Neural progenitor cell (in vitro differentiated cells): ENCODE data around the gene GTF3C2. TPM values are rescaled to one million over a fixed set of nuclear protein-coding genes. Genes with fewer than 3 reads are reported as not detected.

Experiments used
- DNase-seq: peaks from one replicate; pipeline ENCODE4 v3.0.0-alpha.2; 2016; ENCODE audit warnings: low spot score
- H2AFZ ChIP-seq: fragments of 200-600 bp; sonication (generic); replicated peaks from 2 replicates; pipeline ENCODE4 v1.6.1; 2016; ENCODE audit warnings: antibody characterized with exemption
- H3F3A ChIP-seq: fragments of 200-600 bp; sonication (generic); 2 replicates; pipeline ENCODE4 v1.6.1; 2016; ENCODE audit warnings: antibody characterized with exemption, low read depth
- H3K27ac ChIP-seq: fragments of 200-600 bp; sonication (generic); 2 replicates; pipeline ENCODE4 v1.5.1; 2016; ENCODE audit warnings: mild to moderate bottlenecking
- H3K27me3 ChIP-seq: fragments of 200-600 bp; sonication (generic); 2 replicates; pipeline ENCODE4 v1.6.1; 2016; ENCODE audit warnings: mild to moderate bottlenecking, moderate library complexity
- H3K36me3 ChIP-seq: fragments of 200-600 bp; sonication (generic); 2 replicates; pipeline ENCODE4 v1.5.1; 2016
- H3K4me1 ChIP-seq: fragments of 200-600 bp; sonication (generic); 2 replicates; pipeline ENCODE4 v1.6.1; 2016; ENCODE audit warnings: mixed run types
- H3K4me2 ChIP-seq: fragments of 200-600 bp; sonication (generic); 2 replicates; pipeline ENCODE4 v1.6.1; 2016
- H3K4me3 ChIP-seq: fragments of 200-600 bp; sonication (generic); 2 replicates; pipeline ENCODE4 v1.5.1; 2016
- H3K79me2 ChIP-seq: fragments of 200-600 bp; sonication (generic); 2 replicates; pipeline ENCODE4 v1.6.1; 2016; ENCODE audit warnings: low read depth
- H3K9ac ChIP-seq: fragments of 200-600 bp; sonication (generic); 2 replicates; pipeline ENCODE4 v1.6.1; 2016
- H3K9me3 ChIP-seq: fragments of 200-600 bp; sonication (generic); 2 replicates; pipeline ENCODE4 v1.5.1; 2016; ENCODE audit warnings: low read depth
- H4K20me1 ChIP-seq: fragments of 200-600 bp; sonication (generic); 2 replicates; pipeline ENCODE4 v1.6.1; 2016; ENCODE audit warnings: low read depth
- H3K27ac Mint-ChIP-seq: 3 replicates; pipeline ENCODE4 v1.8.0; 2021; ENCODE audit warnings: mixed read lengths
- H3K27me3 Mint-ChIP-seq: 2 replicates; pipeline ENCODE4 v1.8.0; 2022; ENCODE audit warnings: low read depth, mild to moderate bottlenecking, inconsistent platforms, moderate library complexity, mixed read lengths; ENCODE audit not compliant: insufficient read depth
- H3K36me3 Mint-ChIP-seq: 3 replicates; pipeline ENCODE4 v1.8.0; 2021; ENCODE audit warnings: mixed read lengths
- H3K4me1 Mint-ChIP-seq: 3 replicates; pipeline ENCODE4 v1.8.0; 2021; ENCODE audit warnings: mixed read lengths
- H3K4me3 Mint-ChIP-seq: 3 replicates; pipeline ENCODE4 v1.8.0; 2021; ENCODE audit warnings: mild to moderate bottlenecking, moderate library complexity, mixed read lengths
- H3K9me3 Mint-ChIP-seq: 3 replicates; pipeline ENCODE4 v1.8.0; 2020; ENCODE audit warnings: mixed read lengths
- EZH2 ChIP-seq: fragments of 200-600 bp; sonication (generic); IDR thresholded peaks from 2 replicates; pipeline ENCODE4 v1.6.1; 2017; ENCODE audit warnings: antibody characterized with exemption, mild to moderate bottlenecking, moderate library complexity
- EZH2phosphoT487 ChIP-seq: fragments of 200-600 bp; sonication (generic); IDR thresholded peaks from 2 replicates; pipeline ENCODE4 v1.6.1; 2017; ENCODE audit warnings: antibody characterized with exemption
- total RNA-seq: library from RNA; depleted of rRNA; stranded (reverse); fragments of >200 nt; gene quantifications from 2 replicates; pipeline ENCODE4 v1.2.3, GENCODE V29; 2015; ENCODE audit warnings: low replicate concordance
- TF ChIP-seq, protein P1 (sequence below): fragments of 200-600 bp; sonication (generic); IDR thresholded peaks from 2 replicates; pipeline ENCODE4 v1.5.1; 2017; ENCODE audit warnings: antibody characterized with exemption, mild to moderate bottlenecking

Gene GTF3C2
- total RNA-seq, 1 donor from 2014 or later, result 57.3 TPM

DNA sequence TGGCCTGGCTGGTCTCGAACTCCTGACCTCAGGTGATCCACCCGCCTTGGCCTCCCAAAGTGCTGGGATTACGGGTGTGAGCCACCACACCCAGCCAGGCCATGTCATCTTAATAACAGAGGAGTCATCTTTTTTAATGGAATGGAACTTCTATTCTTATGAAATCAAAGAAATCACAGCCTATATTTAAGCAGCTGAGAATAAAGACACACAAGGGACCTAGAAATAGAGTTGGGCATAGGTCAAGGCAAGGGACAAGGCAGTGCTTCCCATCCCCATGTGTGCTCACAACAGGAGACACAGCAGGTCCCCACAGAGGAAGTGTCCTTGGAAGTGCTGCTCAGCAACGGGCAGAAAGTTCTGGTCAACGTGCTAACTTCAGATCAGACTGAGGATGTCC lies 17.0 kb upstream of the GTF3C2 start:
- no peaks in the 10 kb centered on the region for H3K9me3 Mint-ChIP-seq
- no peak overlapping the region for H3K27ac ChIP-seq
- H2AFZ ChIP-seq, result no peak overlapping the region
- peaks cover 11% of the 10 kb centered on the region for H3K4me1 ChIP-seq
- H3K27ac Mint-ChIP-seq, result no peak overlapping the region
- H3K9me3 ChIP-seq, result no peaks in the 10 kb centered on the region
- peaks cover 23% of the 10 kb centered on the region for H4K20me1 ChIP-seq
- DNase-seq, result no peak
- H3K4me2 ChIP-seq, result no peak overlapping the region
- H3K4me3 Mint-ChIP-seq, result peak overlapping the region; percentile 48
- no peaks in the 10 kb centered on the region for H3K27me3 ChIP-seq
- peaks cover 29% of the 10 kb centered on the region for H3K36me3 Mint-ChIP-seq
- peaks cover 46% of the 10 kb centered on the region for H3K79me2 ChIP-seq
- no peak for TF ChIP-seq EZH2
- no peak for TF ChIP-seq EZH2phosphoT487
- TF ChIP-seq, protein P1, sequence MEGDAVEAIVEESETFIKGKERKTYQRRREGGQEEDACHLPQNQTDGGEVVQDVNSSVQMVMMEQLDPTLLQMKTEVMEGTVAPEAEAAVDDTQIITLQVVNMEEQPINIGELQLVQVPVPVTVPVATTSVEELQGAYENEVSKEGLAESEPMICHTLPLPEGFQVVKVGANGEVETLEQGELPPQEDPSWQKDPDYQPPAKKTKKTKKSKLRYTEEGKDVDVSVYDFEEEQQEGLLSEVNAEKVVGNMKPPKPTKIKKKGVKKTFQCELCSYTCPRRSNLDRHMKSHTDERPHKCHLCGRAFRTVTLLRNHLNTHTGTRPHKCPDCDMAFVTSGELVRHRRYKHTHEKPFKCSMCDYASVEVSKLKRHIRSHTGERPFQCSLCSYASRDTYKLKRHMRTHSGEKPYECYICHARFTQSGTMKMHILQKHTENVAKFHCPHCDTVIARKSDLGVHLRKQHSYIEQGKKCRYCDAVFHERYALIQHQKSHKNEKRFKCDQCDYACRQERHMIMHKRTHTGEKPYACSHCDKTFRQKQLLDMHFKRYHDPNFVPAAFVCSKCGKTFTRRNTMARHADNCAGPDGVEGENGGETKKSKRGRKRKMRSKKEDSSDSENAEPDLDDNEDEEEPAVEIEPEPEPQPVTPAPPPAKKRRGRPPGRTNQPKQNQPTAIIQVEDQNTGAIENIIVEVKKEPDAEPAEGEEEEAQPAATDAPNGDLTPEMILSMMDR, result no peak
- no peak overlapping the region for H3K9ac ChIP-seq
- H3F3A ChIP-seq, result peaks cover 24% of the 10 kb centered on the region
- H3K4me3 ChIP-seq, result no peak overlapping the region
- peaks cover 12% of the 10 kb centered on the region for H3K27me3 Mint-ChIP-seq
- peaks cover 21% of the 10 kb centered on the region for H3K4me1 Mint-ChIP-seq
- H3K36me3 ChIP-seq, result peaks cover 2% of the 10 kb centered on the region

DNA sequence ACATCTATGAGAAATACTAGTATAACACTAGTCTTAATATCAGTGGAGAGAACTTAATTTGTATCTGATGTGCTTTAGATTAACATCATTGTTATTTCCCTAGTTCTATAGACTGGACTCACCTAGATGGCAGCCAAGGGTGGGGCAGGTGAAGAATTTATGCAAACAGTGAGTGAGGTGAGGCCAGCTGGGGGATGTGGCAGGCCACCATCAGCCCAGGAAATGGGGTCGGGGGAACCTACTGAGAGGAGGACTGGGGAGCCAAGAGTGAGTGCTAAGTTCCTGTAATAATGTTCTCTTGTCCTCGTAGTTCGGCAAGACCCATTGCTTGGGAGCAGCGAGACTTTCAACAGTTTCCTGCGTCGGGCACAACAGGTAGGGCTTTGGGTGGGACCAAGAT lies 16.4 kb upstream of the GTF3C2 start:
- no peaks in the 10 kb centered on the region for H3K9me3 Mint-ChIP-seq
- no peak overlapping the region for H3K4me2 ChIP-seq
- peaks cover 22% of the 10 kb centered on the region for H3F3A ChIP-seq
- H3K4me3 ChIP-seq, result no peak overlapping the region
- TF ChIP-seq EZH2 (no peak), EZH2phosphoT487 (no peak)
- TF ChIP-seq, protein P1, result no peak
- no peaks in the 10 kb centered on the region for H3K9me3 ChIP-seq
- no peaks in the 10 kb centered on the region for H3K27me3 ChIP-seq
- peaks cover 4% of the 10 kb centered on the region for H3K36me3 ChIP-seq
- peak overlapping the region; percentile 35 for H3K4me3 Mint-ChIP-seq
- no peak overlapping the region for H3K27ac Mint-ChIP-seq
- DNase-seq, result no peak
- H3K27me3 Mint-ChIP-seq, result peaks cover 12% of the 10 kb centered on the region
- no peak overlapping the region for H3K27ac ChIP-seq
- H3K79me2 ChIP-seq, result peaks cover 45% of the 10 kb centered on the region
- peaks cover 11% of the 10 kb centered on the region for H3K4me1 ChIP-seq
- H4K20me1 ChIP-seq, result peaks cover 23% of the 10 kb centered on the region
- H2AFZ ChIP-seq, result no peak overlapping the region
- H3K9ac ChIP-seq, result no peak overlapping the region
- H3K4me1 Mint-ChIP-seq, result peaks cover 22% of the 10 kb centered on the region
- peaks cover 29% of the 10 kb centered on the region for H3K36me3 Mint-ChIP-seq

DNA sequence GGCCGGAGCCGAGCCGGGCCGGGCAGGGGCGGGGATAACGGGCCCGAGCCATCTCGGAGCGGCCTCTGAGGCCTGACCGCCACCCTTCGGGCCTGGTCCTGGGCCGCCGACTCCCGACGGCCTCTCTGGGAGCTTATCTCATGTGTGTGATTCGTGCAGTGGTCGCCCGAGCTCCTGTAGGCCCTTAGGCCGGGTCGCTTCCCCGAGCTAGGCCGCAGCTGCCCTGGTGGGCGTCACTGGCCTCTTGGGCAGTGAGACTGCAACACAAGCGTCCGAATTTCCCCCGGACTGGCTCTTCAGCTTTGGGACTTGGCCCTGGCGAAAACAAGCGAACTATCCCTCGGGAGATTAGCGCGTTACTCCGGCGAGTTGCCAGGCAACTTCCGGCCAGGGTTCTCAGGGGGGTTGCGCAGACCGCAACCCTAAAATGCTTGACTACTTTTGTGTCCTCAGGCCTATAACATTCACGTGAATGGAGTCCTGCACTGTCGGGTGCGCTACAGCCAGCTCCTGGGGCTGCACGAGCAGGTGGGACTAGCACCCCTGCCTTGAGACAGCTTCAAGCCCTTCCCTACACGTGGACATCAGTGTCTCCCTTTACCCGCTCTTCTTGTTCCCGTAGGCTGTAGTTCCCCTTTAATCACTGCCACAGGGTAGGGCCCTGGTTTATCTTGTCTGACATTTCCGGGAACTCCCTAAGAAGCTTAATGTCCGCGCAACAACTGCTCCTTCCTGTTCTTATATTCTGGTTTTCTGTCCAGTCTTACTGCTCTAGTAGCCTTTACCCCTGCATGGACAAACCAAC lies 14.5 kb upstream of the GTF3C2 start:
- peaks cover 19% of the 10 kb centered on the region for H3K4me1 Mint-ChIP-seq

More for the DNA sequence above, 14.5 kb upstream of the GTF3C2 start:
- Histone ChIP-seq H4K20me1 (peaks cover 23% of the 10 kb centered on the region), H3K27ac (no peak overlapping the region), H3K4me3 (peak overlapping the region; percentile 84), H3K9ac (peak overlapping the region; percentile 95), H2AFZ (peak overlapping the region; percentile 37), H3F3A (peaks cover 12% of the 10 kb centered on the region), H3K79me2 (peaks cover 48% of the 10 kb centered on the region), H3K4me2 (peak overlapping the region; percentile 78), H3K36me3 (peaks cover 4% of the 10 kb centered on the region), H3K4me1 (peaks cover 11% of the 10 kb centered on the region), H3K9me3 (no peaks in the 10 kb centered on the region), H3K27me3 (no peaks in the 10 kb centered on the region)
- TF ChIP-seq EZH2, result no peak
- TF ChIP-seq, protein P1, result no peak
- H3K36me3 Mint-ChIP-seq, result peaks cover 33% of the 10 kb centered on the region
- H3K27ac Mint-ChIP-seq, result peak overlapping the region; percentile 94
- peaks cover 6% of the 10 kb centered on the region for H3K27me3 Mint-ChIP-seq
- peak overlapping the region; percentile 99 for H3K4me3 Mint-ChIP-seq
- DNase-seq, result no peak
- no peaks in the 10 kb centered on the region for H3K9me3 Mint-ChIP-seq
